ENCODE measurements around the gene APOL1.

The APOL1 gene

GRCh38 chr22:36237462-36238372 is 15.2 kb upstream of the APOL1 start:
- Histone ChIP-seq H3K36me3 (ENCODE audit: control insufficient read depth, insufficient read depth, low read length) (no peaks in the 10 kb centered on the region), H3K4me3 (ENCODE audit: low read depth, low read length) (no peak overlapping the region), H3K9me3 (ENCODE audit: control insufficient read depth, insufficient read depth, low read length) (no peaks in the 10 kb centered on the region), H3K4me1 (ENCODE audit: control insufficient read depth, insufficient read depth, low read length) (peaks cover 13% of the 10 kb centered on the region), H3K27me3 (ENCODE audit: control insufficient read depth, insufficient read depth, low read length) (no peaks in the 10 kb centered on the region), H3K9ac (ENCODE audit: low read depth, low read length) (no peak overlapping the region)

GRCh38 chr22:36238373-36239149 is 14.4 kb upstream of the APOL1 start:
- no peaks in the 10 kb centered on the region for H3K27me3 ChIP-seq (ENCODE audit: control insufficient read depth, insufficient read depth, low read length)
- peak overlapping the region; percentile 76 for H3K4me3 ChIP-seq (ENCODE audit: low read depth, low read length)
- H3K9ac ChIP-seq (ENCODE audit: low read depth, low read length), result peak overlapping the region; percentile 85
- H3K9me3 ChIP-seq (ENCODE audit: control insufficient read depth, insufficient read depth, low read length), result no peaks in the 10 kb centered on the region
- no peaks in the 10 kb centered on the region for H3K36me3 ChIP-seq (ENCODE audit: control insufficient read depth, insufficient read depth, low read length)
- H3K4me1 ChIP-seq (ENCODE audit: control insufficient read depth, insufficient read depth, low read length), result peaks cover 13% of the 10 kb centered on the region

GRCh38 chr22:36239150-36239400 is 13.9 kb upstream of the APOL1 start:
- no peaks in the 10 kb centered on the region for H3K27me3 ChIP-seq (ENCODE audit: control insufficient read depth, insufficient read depth, low read length)
- H3K9me3 ChIP-seq (ENCODE audit: control insufficient read depth, insufficient read depth, low read length), result no peaks in the 10 kb centered on the region
- peak overlapping the region; percentile 76 for H3K4me3 ChIP-seq (ENCODE audit: low read depth, low read length)
- H3K4me1 ChIP-seq (ENCODE audit: control insufficient read depth, insufficient read depth, low read length), result peaks cover 13% of the 10 kb centered on the region
- H3K9ac ChIP-seq (ENCODE audit: low read depth, low read length), result peak overlapping the region; percentile 85
- H3K36me3 ChIP-seq (ENCODE audit: control insufficient read depth, insufficient read depth, low read length), result no peaks in the 10 kb centered on the region

GRCh38 chr22:36239401-36240171 is 13.3 kb upstream of the APOL1 start, which contains the start of gene APOL2:
Gene APOL2, minus strand, starts transcription at chr22:36239527. Its CDS starts 6,365 bp downstream, at chr22:36233162.
- Histone ChIP-seq H3K9me3 (ENCODE audit: control insufficient read depth, insufficient read depth, low read length) (no peaks in the 10 kb centered on the region), H3K4me1 (ENCODE audit: control insufficient read depth, insufficient read depth, low read length) (peaks cover 13% of the 10 kb centered on the region), H3K4me3 (ENCODE audit: low read depth, low read length) (peak within 1 kb of the TSS; percentile 76), H3K36me3 (ENCODE audit: control insufficient read depth, insufficient read depth, low read length) (no peaks in the 10 kb centered on the region), H3K27me3 (ENCODE audit: control insufficient read depth, insufficient read depth, low read length) (no peaks in the 10 kb centered on the region), H3K9ac (ENCODE audit: low read depth, low read length) (peak within 1 kb of the TSS; percentile 85)

GRCh38 chr22:36243986-36244385 is 8.9 kb upstream of the APOL1 start:
- Histone ChIP-seq H3K9me3 (ENCODE audit: control insufficient read depth, insufficient read depth, low read length) (peaks cover 6% of the 10 kb centered on the region), H3K4me3 (ENCODE audit: low read depth, low read length) (no peak overlapping the region), H3K27me3 (ENCODE audit: control insufficient read depth, insufficient read depth, low read length) (no peaks in the 10 kb centered on the region), H3K9ac (ENCODE audit: low read depth, low read length) (no peak overlapping the region), H3K36me3 (ENCODE audit: control insufficient read depth, insufficient read depth, low read length) (no peaks in the 10 kb centered on the region), H3K4me1 (ENCODE audit: control insufficient read depth, insufficient read depth, low read length) (peaks cover 9% of the 10 kb centered on the region)

GRCh38 chr22:36244522-36245391 is 8.2 kb upstream of the APOL1 start:
- H3K4me3 ChIP-seq (ENCODE audit: low read depth, low read length), result no peak overlapping the region
- peaks cover 3% of the 10 kb centered on the region for H3K4me1 ChIP-seq (ENCODE audit: control insufficient read depth, insufficient read depth, low read length)
- H3K9me3 ChIP-seq (ENCODE audit: control insufficient read depth, insufficient read depth, low read length), result peaks cover 6% of the 10 kb centered on the region
- H3K36me3 ChIP-seq (ENCODE audit: control insufficient read depth, insufficient read depth, low read length), result no peaks in the 10 kb centered on the region
- no peaks in the 10 kb centered on the region for H3K27me3 ChIP-seq (ENCODE audit: control insufficient read depth, insufficient read depth, low read length)
- H3K9ac ChIP-seq (ENCODE audit: low read depth, low read length), result no peak overlapping the region

GRCh38 chr22:36245805-36246356 is 7.1 kb upstream of the APOL1 start:
- H3K4me1 ChIP-seq (ENCODE audit: control insufficient read depth, insufficient read depth, low read length), result no peaks in the 10 kb centered on the region
- peaks cover 6% of the 10 kb centered on the region for H3K9me3 ChIP-seq (ENCODE audit: control insufficient read depth, insufficient read depth, low read length)
- no peaks in the 10 kb centered on the region for H3K27me3 ChIP-seq (ENCODE audit: control insufficient read depth, insufficient read depth, low read length)
- no peak overlapping the region for H3K4me3 ChIP-seq (ENCODE audit: low read depth, low read length)
- H3K36me3 ChIP-seq (ENCODE audit: control insufficient read depth, insufficient read depth, low read length), result no peaks in the 10 kb centered on the region
- no peak overlapping the region for H3K9ac ChIP-seq (ENCODE audit: low read depth, low read length)

GRCh38 chr22:36246718-36247117 is 6.2 kb upstream of the APOL1 start:
- Histone ChIP-seq H3K4me1 (ENCODE audit: control insufficient read depth, insufficient read depth, low read length) (peaks cover 4% of the 10 kb centered on the region), H3K36me3 (ENCODE audit: control insufficient read depth, insufficient read depth, low read length) (no peaks in the 10 kb centered on the region), H3K4me3 (ENCODE audit: low read depth, low read length) (no peak overlapping the region)

GRCh38 chr22:36247955-36248354 is 5.0 kb upstream of the APOL1 start:
- H3K4me1 ChIP-seq (ENCODE audit: control insufficient read depth, insufficient read depth, low read length), result peaks cover 5% of the 10 kb centered on the region
- H3K27me3 ChIP-seq (ENCODE audit: control insufficient read depth, insufficient read depth, low read length), result no peaks in the 10 kb centered on the region
- no peak overlapping the region for H3K4me3 ChIP-seq (ENCODE audit: low read depth, low read length)
- H3K9me3 ChIP-seq (ENCODE audit: control insufficient read depth, insufficient read depth, low read length), result peaks cover 6% of the 10 kb centered on the region
- H3K9ac ChIP-seq (ENCODE audit: low read depth, low read length), result no peak overlapping the region
- H3K36me3 ChIP-seq (ENCODE audit: control insufficient read depth, insufficient read depth, low read length), result no peaks in the 10 kb centered on the region

More at GRCh38 chr22:36246718-36247117, 6.2 kb upstream of the APOL1 start:
- Histone ChIP-seq H3K27me3 (ENCODE audit: control insufficient read depth, insufficient read depth, low read length) (no peaks in the 10 kb centered on the region), H3K9ac (ENCODE audit: low read depth, low read length) (no peak overlapping the region), H3K9me3 (ENCODE audit: control insufficient read depth, insufficient read depth, low read length) (peaks cover 6% of the 10 kb centered on the region)

GRCh38 chr22:36249160-36249559 is 3.8 kb upstream of the APOL1 start:
- Histone ChIP-seq H3K4me3 (ENCODE audit: low read depth, low read length) (no peak overlapping the region), H3K36me3 (ENCODE audit: control insufficient read depth, insufficient read depth, low read length) (no peaks in the 10 kb centered on the region), H3K4me1 (ENCODE audit: control insufficient read depth, insufficient read depth, low read length) (peaks cover 5% of the 10 kb centered on the region), H3K9me3 (ENCODE audit: control insufficient read depth, insufficient read depth, low read length) (peaks cover 6% of the 10 kb centered on the region), H3K9ac (ENCODE audit: low read depth, low read length) (no peak overlapping the region), H3K27me3 (ENCODE audit: control insufficient read depth, insufficient read depth, low read length) (no peaks in the 10 kb centered on the region)

All from iPS-15b (cell line).